HL-60 (cell line): Measurements from ENCODE around the gene MAX.

ENCODE experiments used
- DNase-seq, 2 experiments: peaks; one replicate each; pipeline ENCODE4 v3.0.0-alpha.2; 2010 to 2020; ENCODE audit warnings: low read depth in 1 of 2, low spot score in 1 of 2
- H3K27ac ChIP-seq: fragments of 250-450 bp; sonication (Bioruptor Pico); replicated peaks from 2 replicates; pipeline ENCODE4 v1.5.1; 2020; ENCODE audit warnings: mild to moderate bottlenecking, moderate library complexity
- H3K27me3 ChIP-seq: fragments of 250-450 bp; sonication (Bioruptor Pico); 2 replicates; pipeline ENCODE4 v1.5.1; 2021; ENCODE audit warnings: mild to moderate bottlenecking, moderate library complexity; ENCODE audit not compliant: insufficient read depth, poor library complexity, severe bottlenecking
- H3K4me3 ChIP-seq: replicated peaks from 2 replicates; pipeline ENCODE4 v1.5.1; 2011; ENCODE audit warnings: mild to moderate bottlenecking, control low read depth, low read length; ENCODE audit not compliant: insufficient read depth
- CTCF ChIP-seq: IDR thresholded peaks from one replicate; pipeline ENCODE4 v1.5.1; 2011; ENCODE audit warnings: low read length, control low read depth, inconsistent platforms; ENCODE audit not compliant: insufficient read depth
- GABPA ChIP-seq: IDR thresholded peaks from 2 replicates; pipeline ENCODE4 v1.6.1; 2012; ENCODE audit warnings: low read depth
- POLR2AphosphoS5 ChIP-seq: IDR thresholded peaks from 2 replicates; pipeline ENCODE4 v1.6.1; 2012; ENCODE audit warnings: low read depth
- REST ChIP-seq: IDR thresholded peaks from 2 replicates; pipeline ENCODE4 v1.6.1; 2012; ENCODE audit warnings: low read depth; ENCODE audit not compliant: insufficient replicate concordance
- SPI1 ChIP-seq: IDR thresholded peaks from 2 replicates; pipeline ENCODE4 v1.6.1; 2012; ENCODE audit warnings: low read depth, mild to moderate bottlenecking, borderline replicate concordance

Gene MAX

GRCh38 chr14:65038966-65039365 is 63.4 kb downstream of the MAX start:
- no peak for DNase-seq
- Histone ChIP-seq H3K27ac (no peak overlapping the region), H3K27me3 (no peaks in the 10 kb centered on the region)

GRCh38 chr14:65035049-65035448 is 67.3 kb downstream of the MAX start:
- TF ChIP-seq SPI1, result no peak
- TF ChIP-seq GABPA, result no peak
- TF ChIP-seq POLR2AphosphoS5, result no peak
- no peak for TF ChIP-seq CTCF
- TF ChIP-seq REST, result no peak
- Histone ChIP-seq H3K27ac (no peak overlapping the region), H3K27me3 (no peaks in the 10 kb centered on the region), H3K4me3 (no peak overlapping the region)
- DNase-seq, result no peak

More at GRCh38 chr14:65038966-65039365, 63.4 kb downstream of the MAX start:
- no peak overlapping the region for H3K4me3 ChIP-seq
- TF ChIP-seq REST (no peak), GABPA (no peak), CTCF (no peak), POLR2AphosphoS5 (no peak), SPI1 (no peak)

- Histone ChIP-seq H3K4me3 (no peak overlapping the region), H3K27me3 (no peaks in the 10 kb centered on the region), H3K27ac (no peak overlapping the region)
- no peak for DNase-seq
- TF ChIP-seq CTCF (no peak), POLR2AphosphoS5 (no peak)
Observed at GRCh38 chr14:65034021-65034420, 68.3 kb downstream of the MAX start.

- Histone ChIP-seq H3K27me3 (no peaks in the 10 kb centered on the region), H3K4me3 (no peak overlapping the region), H3K27ac (no peak overlapping the region)
- no peak for TF ChIP-seq GABPA
- no peak for TF ChIP-seq CTCF
- TF ChIP-seq POLR2AphosphoS5, result no peak
- no peak for TF ChIP-seq REST
- TF ChIP-seq SPI1, result no peak
- no peak for DNase-seq
Observed at GRCh38 chr14:65033181-65033580, 69.1 kb downstream of the MAX start.
